Thyroid gland (tissue), 4 donors: ENCODE measurements around the gene TCEAL1.

Source experiments
- POLR2A ChIP-seq, 2 donors: fragments of 450-650 bp; IDR thresholded peaks; one replicate each; pipeline ENCODE4 v1.6.1; 2017; ENCODE audit warnings: antibody characterized with exemption in 2 of 2, mild to moderate bottlenecking in 2 of 2, moderate library complexity in 1 of 2
- TF ChIP-seq, protein P1 (sequence below), 6 experiments: fragments of 200-600 bp in 3 of 6; fragments of 450-650 bp in 3 of 6; sonication (generic) in 3 of 6; IDR thresholded peaks; one replicate each; pipeline ENCODE4 v1.5.1; 2016 to 2019; ENCODE audit warnings: antibody characterized with exemption in 6 of 6, mild to moderate bottlenecking in 2 of 6, inconsistent platforms in 1 of 6, moderate library complexity in 1 of 6

DNA sequence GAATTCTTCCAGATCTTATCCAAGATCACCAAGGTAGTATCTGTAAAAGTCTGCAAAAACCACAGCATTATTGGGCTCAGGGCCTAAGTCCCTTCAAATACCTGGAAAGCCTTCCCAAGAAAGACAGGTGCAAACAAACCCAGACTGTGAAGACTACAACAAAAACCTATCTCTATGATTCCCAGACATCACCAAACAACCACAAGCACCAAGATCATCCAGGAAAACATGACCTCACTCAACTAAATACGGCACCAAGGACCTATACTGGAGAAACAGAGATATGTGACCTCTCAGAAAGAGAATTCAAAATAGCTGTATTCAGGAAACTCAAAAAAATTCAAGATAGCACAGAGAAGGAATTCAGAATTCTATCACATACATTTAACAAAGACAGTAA is 15.3 kb downstream of the TCEAL1 start:
- TF ChIP-seq, protein P1, sequence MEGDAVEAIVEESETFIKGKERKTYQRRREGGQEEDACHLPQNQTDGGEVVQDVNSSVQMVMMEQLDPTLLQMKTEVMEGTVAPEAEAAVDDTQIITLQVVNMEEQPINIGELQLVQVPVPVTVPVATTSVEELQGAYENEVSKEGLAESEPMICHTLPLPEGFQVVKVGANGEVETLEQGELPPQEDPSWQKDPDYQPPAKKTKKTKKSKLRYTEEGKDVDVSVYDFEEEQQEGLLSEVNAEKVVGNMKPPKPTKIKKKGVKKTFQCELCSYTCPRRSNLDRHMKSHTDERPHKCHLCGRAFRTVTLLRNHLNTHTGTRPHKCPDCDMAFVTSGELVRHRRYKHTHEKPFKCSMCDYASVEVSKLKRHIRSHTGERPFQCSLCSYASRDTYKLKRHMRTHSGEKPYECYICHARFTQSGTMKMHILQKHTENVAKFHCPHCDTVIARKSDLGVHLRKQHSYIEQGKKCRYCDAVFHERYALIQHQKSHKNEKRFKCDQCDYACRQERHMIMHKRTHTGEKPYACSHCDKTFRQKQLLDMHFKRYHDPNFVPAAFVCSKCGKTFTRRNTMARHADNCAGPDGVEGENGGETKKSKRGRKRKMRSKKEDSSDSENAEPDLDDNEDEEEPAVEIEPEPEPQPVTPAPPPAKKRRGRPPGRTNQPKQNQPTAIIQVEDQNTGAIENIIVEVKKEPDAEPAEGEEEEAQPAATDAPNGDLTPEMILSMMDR (IDR thresholded peaks at IDR 0.05): no peak
- TF ChIP-seq POLR2A (IDR thresholded peaks at IDR 0.05): no peak
